ENCODE measurements around the gene PIEZO2. TPM values are rescaled to one million over a fixed set of nuclear protein-coding genes. Genes with fewer than 3 reads are reported as not detected.
A peak's percentile ranks its signal among the peaks of the same experiment; 100 is the strongest.
"Not testable (repeated sequence)": the region's sequence is repeated elsewhere in the genome, so short reads cannot be mapped to it uniquely, and the experiment has no call there.

The PIEZO2 gene
- total RNA-seq, 1 donor from 2014 or later = 27.7 TPM

- DNase-seq = peak; percentile 75
Measured at GRCh38 chr18:10927286-10927992, 221.9 kb downstream of the PIEZO2 start.

- peak; percentile 56 for DNase-seq
Measured at GRCh38 chr18:10926621-10927161, 222.7 kb downstream of the PIEZO2 start.

GRCh38 chr18:10924290-10924689 is 225.1 kb downstream of the PIEZO2 start:
- DNase-seq = no peak

- DNase-seq = no peak
Measured at GRCh38 chr18:10923551-10924070, 225.8 kb downstream of the PIEZO2 start.

- DNase-seq = no peak
Measured at GRCh38 chr18:10923141-10923540, 226.2 kb downstream of the PIEZO2 start.

- DNase-seq = peak; percentile 21
Measured at GRCh38 chr18:10922712-10923111, 226.7 kb downstream of the PIEZO2 start.

GRCh38 chr18:10920309-10920708 is 229.1 kb downstream of the PIEZO2 start:
- not testable (repeated sequence) for DNase-seq

- DNase-seq = peak; percentile 16
Measured at GRCh38 chr18:10919851-10920250, 229.5 kb downstream of the PIEZO2 start.

GRCh38 chr18:10916865-10917264 is 232.5 kb downstream of the PIEZO2 start:
- DNase-seq = no peak

GRCh38 chr18:10916387-10916786 is 233.0 kb downstream of the PIEZO2 start:
- no peak for DNase-seq

GRCh38 chr18:10915748-10916147 is 233.6 kb downstream of the PIEZO2 start:
- DNase-seq = not testable (repeated sequence)

- not testable (repeated sequence) for DNase-seq
Measured at GRCh38 chr18:10914610-10915009, 234.8 kb downstream of the PIEZO2 start.

GRCh38 chr18:10913919-10914318 is 235.4 kb downstream of the PIEZO2 start:
- no peak for DNase-seq

GRCh38 chr18:10912790-10913545 is 236.4 kb downstream of the PIEZO2 start:
- DNase-seq = peak; percentile 77

- DNase-seq = no peak
Measured at GRCh38 chr18:10909724-10910123, 239.6 kb downstream of the PIEZO2 start.

GRCh38 chr18:10908760-10909159 is 240.6 kb downstream of the PIEZO2 start:
- no peak for DNase-seq

- DNase-seq = no peak
Measured at GRCh38 chr18:10907749-10908148, 241.6 kb downstream of the PIEZO2 start.

- no peak for DNase-seq
Measured at GRCh38 chr18:10901329-10901728, 248.0 kb downstream of the PIEZO2 start.

- no peak for DNase-seq
Measured at GRCh38 chr18:10900435-10900834, 248.9 kb downstream of the PIEZO2 start.

- DNase-seq = no peak
Measured at GRCh38 chr18:10899481-10899880, 249.9 kb downstream of the PIEZO2 start.

- DNase-seq = no peak
Measured at GRCh38 chr18:10898417-10898974, 250.9 kb downstream of the PIEZO2 start.

- no peak for DNase-seq
Measured at GRCh38 chr18:10896851-10897250, 252.5 kb downstream of the PIEZO2 start.

- DNase-seq = no peak
Measured at GRCh38 chr18:10895976-10896375, 253.4 kb downstream of the PIEZO2 start.
